OCI-LY3 (cell line): ENCODE data around the gene MET.

Source experiments
- CTCF ChIP-seq: fragments of 200-600, 300-600 bp; sonication (generic); IDR thresholded peaks from 2 replicates; pipeline ENCODE4 v1.5.1; 2014; ENCODE audit warnings: antibody characterized with exemption, low read length, low read depth
- EZH2phosphoT487 ChIP-seq: fragments of 200-600 bp; shearing (Covaris generic); IDR thresholded peaks from 2 replicates; pipeline ENCODE4 v1.6.1; 2018; ENCODE audit warnings: antibody characterized with exemption, mixed run types, low read depth

DNA sequence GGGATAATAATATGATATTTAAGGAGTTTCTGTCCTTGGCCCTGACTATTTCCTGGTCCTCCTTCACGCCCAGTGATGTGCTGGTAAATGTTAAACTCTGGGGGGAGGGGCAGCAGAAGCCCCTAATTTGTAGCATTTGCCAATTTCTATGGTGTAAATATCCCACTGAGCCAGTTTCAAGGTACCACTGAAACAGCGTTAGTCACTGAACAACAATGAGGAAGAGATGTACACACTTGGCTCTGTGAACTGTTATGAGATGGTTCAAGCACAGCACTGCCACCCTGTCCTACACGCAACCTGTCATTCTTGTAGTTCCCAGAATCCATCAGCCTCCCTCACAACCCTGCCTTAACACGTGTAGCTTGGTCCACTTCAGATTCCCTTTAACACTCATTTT lies 39.8 kb downstream of the MET start:
- no peak for TF ChIP-seq CTCF
- TF ChIP-seq EZH2phosphoT487: no peak
